ENCODE measurements around the gene CD63.
A peak's percentile ranks its signal among the peaks of the same experiment; 100 is the strongest.

The CD63 gene

DNA sequence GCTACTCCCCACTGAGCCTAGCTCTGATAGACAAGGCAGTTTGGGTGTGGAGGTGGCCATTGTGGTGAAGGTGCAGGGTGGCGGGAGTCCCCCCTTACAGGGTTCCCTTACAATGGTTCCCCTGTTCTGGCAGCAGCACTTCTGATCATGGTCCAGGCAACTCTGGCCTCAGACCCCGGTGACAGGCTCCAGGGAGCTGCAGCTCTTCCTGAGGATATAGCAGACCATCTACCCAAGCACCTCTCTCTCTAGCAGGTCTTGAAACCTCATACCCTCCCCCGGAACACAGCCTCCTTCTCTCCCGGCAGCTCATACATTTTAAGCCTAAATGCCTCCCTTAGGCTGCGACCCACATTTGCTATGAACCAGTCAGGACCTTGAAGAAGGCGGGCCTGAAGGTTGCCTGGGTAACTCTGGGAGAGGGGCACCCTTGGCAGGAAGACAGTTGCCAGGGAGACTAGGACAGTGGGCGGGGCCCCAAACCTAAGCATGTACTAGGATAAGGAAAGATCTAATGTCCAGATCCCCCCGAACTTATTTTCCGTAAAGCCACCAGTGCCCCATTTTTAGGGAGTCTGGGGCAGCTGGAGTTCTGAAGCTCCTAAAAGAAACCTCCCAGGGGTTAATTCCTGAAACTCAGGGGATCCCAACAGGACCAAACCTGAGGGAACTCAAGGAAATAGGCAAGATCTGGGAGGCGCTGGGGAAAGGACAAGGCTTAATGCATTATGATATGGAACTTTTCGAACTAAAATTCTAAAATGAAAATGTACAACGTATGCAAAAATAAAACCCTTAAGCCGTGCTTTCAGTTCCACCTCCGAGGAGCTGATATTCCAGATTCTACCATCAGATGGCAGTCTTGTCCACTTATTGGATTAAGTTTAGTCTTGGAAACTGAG, 9.6 kb upstream of the CD63 start:
- peak; percentile 66 for DNase-seq

GRCh38 chr12:55737581-55738122, 8.8 kb upstream of the CD63 start:
- DNase-seq: no peak

DNA sequence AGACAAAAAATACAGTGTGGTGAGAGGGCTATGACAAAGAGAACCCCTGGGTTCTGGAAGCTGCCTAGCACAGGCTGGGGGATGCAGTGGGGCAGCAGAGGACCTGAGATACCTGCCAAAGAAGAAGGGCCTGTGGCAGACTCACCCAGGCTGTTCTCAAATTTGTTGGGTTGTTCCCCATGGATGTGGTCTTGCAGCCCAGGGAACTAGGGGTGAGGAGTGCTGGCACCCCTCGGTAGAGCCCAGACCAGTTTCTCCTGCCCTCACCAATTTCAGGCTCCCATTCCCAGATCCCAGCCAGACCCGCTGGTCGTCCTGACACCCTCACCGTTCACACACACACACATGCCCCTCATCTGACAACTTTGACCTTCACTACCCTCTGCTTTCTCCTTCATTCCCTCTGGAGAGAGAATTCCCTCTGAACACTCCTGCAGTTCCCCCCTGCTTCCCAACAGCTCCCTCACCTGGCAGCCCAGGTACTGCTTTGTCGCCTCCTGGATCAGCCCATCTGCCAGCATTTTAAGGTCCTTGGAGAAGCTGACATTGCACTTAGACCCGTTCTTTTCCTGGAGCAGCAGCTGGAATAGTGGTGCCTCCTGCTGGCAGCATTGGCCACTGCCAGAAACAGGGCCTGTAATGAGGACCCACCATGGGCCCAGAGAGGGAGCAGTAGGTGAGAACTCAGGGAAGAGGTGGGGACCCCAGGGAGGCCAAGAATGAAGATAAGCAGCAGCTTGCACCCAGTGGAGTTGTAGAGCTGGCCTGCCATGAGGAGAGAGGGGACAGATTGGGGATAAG, 8.2 kb upstream of the CD63 start:
- peak; percentile 37 for DNase-seq

GRCh38 chr12:55736076-55736475, 7.3 kb upstream of the CD63 start:
- DNase-seq: no peak

- DNase-seq: no peak
Observed at GRCh38 chr12:55734595-55734994, 5.8 kb upstream of the CD63 start.

DNA sequence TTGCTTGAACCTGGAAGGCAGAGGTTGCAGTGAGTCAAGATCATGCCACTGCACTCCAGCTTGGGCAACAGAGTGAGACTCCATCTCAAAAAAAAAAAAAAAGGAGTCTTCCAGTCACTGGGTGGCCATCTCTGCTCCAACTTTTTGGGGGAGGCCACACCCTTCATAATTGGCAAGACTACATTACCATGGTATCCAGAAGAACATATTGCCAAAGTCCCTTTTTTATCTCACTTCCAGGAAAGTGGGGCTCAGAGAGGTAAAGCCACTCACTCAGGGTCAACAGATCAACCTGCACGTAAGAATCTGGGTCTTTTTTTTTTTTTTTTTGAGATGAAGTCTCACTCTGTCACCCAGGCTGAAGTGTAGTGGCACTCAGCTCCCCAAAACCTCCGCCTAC, 5.0 kb upstream of the CD63 start:
- no peak for DNase-seq

GRCh38 chr12:55733021-55733555, 4.3 kb upstream of the CD63 start:
- no peak for DNase-seq

GRCh38 chr12:55732288-55732687, 3.5 kb upstream of the CD63 start:
- no peak for DNase-seq

DNA sequence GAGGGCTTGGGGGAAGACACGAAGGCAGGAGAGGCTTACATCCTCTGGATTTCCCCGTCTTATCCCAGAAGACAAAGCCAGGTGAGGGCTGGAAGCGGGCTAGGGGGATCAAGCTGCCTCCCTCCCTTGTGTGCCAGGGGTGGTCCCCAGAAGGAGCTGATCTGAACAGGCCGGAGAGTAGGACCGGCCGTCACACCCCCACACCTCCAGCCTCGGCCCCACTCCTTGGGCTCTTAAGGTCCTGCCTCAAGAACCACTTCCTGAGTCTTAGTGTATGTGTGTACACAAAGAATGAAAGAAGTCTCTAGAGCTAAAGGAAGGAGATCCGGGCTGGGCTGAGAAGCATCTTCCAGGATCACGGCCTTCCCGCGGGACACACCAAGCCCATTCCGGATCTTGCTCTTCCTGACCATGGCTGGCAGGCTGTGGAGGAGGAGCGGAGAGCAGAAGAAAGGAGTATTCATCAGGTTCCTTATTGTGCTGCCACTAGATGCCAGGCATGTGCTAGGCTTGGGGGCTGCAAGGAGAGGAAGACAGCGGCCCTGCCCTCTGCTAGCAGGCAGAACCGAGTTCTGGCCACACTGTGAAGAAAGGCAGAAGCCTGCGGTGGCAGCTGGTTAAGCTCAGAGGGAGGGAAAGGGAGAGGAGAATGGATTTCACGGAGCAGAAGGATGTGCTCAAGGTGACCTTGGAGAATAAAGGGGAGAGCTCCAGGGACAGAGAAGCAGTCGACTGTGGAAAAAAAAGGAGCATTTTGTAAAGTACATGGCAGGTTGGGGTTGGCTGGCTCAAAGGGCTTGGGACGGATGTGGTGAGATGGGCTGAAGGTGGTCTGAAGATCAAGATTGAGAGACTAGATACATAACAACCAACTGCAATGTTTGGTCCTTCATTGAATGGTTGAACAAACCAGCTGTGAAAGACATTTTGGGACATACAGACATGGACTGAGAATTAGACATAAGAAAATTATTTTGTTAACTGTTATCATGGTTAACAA, 1.3 kb upstream of the CD63 start:
- DNase-seq: no peak

DNA sequence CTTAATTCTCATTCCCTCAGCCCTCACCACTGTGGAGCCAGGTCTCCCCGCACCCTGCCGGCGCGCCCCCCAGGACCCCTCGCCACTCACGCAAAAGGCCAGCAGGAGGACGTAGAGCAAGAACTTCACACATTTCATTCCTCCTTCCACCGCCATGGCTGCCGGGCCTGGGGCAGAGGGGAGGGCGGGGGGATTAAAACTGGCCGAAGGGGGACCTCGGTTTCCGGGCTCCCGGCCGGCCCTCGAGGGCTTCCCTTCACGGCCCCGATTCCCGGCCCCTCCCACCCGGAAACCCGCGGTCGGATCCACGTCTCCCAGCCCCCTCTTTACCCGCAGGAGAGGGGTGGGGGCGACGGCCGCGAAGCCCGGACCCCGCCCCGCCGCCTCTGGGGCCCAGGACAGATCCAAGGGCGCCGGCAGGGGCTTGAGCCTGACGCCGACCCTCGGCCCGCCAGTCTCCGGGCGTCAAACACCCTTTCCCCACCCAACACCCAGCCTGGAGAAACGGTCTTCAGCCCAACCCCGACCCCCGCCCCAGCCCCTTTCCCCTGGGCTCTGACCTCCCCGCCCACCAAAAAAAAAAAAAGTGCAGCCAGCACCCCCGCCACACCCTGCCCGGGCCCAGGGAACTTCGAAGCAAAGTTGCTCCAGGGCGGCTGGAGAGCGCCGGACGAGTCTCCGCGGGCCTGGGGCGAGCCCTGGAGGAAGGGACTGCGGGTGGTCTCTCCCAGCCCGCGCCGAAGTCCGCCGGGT, 447 bp downstream of the CD63 start:
- DNase-seq: no peak

GRCh38 chr12:55727643-55728185, 1.1 kb downstream of the CD63 start:
- no peak for DNase-seq

DNA sequence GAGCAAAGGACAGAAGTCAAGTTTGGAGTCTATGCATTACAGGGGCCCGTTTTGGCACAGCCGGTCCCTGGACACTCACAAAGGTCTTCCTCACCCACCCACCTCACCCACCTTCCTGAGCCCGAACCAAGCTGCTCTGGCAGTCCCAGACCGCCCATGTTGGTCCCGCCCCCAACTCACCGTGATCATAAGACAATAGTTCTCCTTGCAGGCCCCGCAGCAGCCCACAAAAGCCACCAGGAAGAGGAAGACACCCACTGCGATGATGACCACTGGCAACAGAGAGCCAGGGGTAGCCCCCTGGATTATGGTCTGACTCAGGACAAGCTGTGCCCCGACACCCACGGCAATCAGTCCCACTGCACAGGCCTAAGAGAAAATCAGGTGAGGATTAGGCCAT, 1.8 kb downstream of the CD63 start:
- no peak for DNase-seq

DNA sequence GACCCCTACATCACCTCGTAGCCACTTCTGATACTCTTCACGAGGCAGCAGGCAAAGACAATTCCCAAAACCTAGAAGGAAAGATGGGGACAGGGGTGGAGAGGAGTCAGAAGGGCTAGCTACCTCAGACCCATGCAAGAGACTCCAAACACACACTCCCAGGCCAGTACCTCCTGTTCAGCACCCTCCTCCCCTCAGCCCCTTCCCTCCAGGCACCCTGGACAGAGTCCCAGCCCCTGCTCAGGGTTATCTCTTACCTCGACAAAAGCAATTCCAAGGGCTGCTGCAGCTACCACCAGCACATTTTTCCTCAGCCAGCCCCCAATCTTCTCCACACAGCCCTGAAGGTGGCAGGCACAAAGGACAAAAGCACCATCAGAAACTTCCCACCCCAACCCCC, 3.3 kb downstream of the CD63 start:
- DNase-seq: no peak

DNA sequence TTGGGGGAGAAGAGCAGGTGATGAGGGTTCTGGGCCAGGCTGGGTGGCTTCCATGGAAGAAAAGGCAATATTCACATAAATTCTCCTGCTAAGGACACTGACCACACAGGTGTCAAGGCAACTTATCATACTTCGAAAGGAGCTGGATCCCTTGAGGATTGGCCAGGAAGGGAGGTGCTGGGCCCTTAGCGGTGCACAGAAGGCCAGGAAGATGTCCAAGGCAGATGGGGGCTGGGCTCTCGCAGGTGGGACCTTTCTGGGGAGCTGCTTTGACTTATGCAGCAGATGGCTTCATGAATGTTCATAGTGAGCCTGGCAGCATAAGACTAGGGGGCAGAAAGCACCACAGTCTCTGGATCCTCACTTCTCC, 3.9 kb downstream of the CD63 start:
- no peak for DNase-seq

- DNase-seq: peak; percentile 47
Observed at GRCh38 chr12:55724226-55724939, 4.4 kb downstream of the CD63 start.

DNA sequence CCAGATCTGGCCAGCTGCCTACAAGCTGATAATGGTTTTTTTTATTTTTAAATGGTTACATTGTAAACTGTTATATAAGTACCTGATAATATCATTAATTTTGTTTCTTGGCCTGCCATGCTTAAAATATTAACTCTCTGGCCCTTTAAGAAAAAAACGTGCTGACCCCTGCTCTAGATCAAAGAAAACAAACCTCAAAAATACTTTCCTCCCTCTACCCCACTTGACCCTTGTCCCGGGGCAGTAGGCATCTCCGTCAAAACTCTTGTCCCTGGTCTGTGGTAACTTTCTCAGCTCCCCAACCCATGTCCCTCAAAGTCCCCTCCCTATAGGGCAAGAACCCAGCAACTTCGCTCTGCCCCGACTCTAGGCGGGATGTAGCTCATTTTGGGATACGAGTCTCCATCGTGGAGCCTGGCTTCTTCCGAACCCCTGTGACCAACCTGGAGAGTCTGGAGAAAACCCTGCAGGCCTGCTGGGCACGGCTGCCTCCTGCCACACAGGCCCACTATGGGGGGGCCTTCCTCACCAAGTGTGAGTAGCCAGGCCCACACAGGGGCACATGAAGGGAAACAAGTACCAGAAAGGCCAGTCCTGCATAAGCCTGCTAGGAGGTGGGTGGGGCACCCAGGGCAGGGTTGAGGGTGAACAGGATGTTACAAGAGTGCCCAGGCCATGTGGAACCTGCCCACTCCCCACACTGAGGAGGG, 5.1 kb downstream of the CD63 start:
- no peak for DNase-seq

- DNase-seq: no peak
Observed at GRCh38 chr12:55722948-55723347, 5.9 kb downstream of the CD63 start.

DNA sequence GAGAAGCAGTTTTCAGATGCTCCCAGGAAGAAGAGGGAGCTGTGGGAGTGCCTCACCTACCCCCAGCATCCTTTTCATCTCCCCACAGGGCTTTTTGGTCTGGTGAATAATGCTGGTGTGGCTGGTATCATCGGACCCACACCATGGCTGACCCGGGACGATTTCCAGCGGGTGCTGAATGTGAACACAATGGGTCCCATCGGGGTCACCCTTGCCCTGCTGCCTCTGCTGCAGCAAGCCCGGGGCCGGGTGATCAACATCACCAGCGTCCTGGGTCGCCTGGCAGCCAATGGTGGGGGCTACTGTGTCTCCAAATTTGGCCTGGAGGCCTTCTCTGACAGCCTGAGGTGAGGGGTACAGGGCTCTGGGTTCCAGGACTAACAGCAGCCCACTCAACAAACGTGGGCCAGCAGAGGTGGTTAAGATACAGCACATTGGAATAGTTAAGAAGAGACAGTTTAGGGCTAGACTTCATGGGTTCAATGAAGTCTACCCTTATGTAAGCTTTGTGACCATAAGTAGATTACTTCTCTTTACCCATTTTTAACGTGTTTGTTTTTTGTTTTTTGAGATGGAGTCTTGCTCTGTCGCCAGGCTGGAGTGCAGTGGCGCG, 7.1 kb downstream of the CD63 start:
- no peak for DNase-seq

GRCh38 chr12:55720894-55721444, 7.8 kb downstream of the CD63 start:
- no peak for DNase-seq

Measured in T-helper 9 cell (primary cell).